ENCODE data around the gene EEF1B2. TPM values are rescaled to one million over a fixed set of nuclear protein-coding genes. Genes with fewer than 3 reads are reported as not detected.

The EEF1B2 gene
- total and polyA plus RNA-seq, 2 experiments from 2014 or later, result 305 to 673 TPM

DNA sequence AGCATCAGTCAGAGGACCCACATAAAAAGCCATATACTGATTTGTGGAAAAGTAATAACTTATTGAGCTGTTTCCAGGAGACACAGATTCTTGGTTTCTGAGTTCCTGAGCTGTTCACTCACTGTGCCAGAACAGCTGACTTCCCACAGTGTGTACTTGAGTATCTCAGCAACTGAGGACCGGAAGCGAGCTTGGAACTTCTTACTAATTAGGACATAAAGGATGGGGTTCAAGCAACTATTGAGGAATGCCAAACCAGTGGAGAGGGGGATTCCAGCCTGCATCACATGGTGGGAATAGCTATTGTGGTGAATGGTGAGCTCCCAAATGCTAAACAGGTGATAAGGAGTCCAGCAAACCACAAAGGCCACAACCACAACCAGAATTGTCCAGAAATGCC is 16.4 kb downstream of the EEF1B2 start:
- H3K27me3 Mint-ChIP-seq (ENCODE audit: insufficient read depth, low read depth, poor library complexity), result no peaks in the 10 kb centered on the region

More for the DNA sequence above, 16.4 kb downstream of the EEF1B2 start:
- Histone ChIP-seq H4K20me1 (replicated peaks; ENCODE audit: insufficient read depth) (no peaks in the 10 kb centered on the region), H3K4me2 (no peak overlapping the region), H3K27ac (ENCODE audit: low read depth) (no peak overlapping the region), H2AFZ (no peak overlapping the region), H3K4me3 (no peak overlapping the region), H3K36me3 (ENCODE audit: insufficient read depth) (no peaks in the 10 kb centered on the region), H3K79me2 (replicated peaks; ENCODE audit: insufficient read depth) (no peaks in the 10 kb centered on the region), H3F3A (replicated peaks; ENCODE audit: low read depth) (0 out of 2 replicates have a peak, but pooled peaks cover 4% of the 10 kb centered on the region), H3K4me1 (ENCODE audit: insufficient read depth) (no peaks in the 10 kb centered on the region), H3K9me2 (ENCODE audit: insufficient read depth) (0 out of 2 replicates have a peak, but pooled peaks cover 7% of the 10 kb centered on the region), H3K27me3 (ENCODE audit: insufficient read depth) (no peaks in the 10 kb centered on the region)
- Mint-ChIP-seq H3K27ac (no peak overlapping the region), H3K4me1 (no peaks in the 10 kb centered on the region), H3K36me3 (ENCODE audit: low read depth) (peaks cover 5% of the 10 kb centered on the region; the same call in 1 of the 3 replicates), H3K4me3 (no peak overlapping the region), H3K9me3 (peaks cover 12% of the 10 kb centered on the region; the same call in 2 of the 3 replicates)
- no peak for DNase-seq (ENCODE audit: low spot score)
- no peak for ATAC-seq
- TF ChIP-seq EZH2 (IDR thresholded peaks at IDR 0.05; ENCODE audit: low read depth, unreplicated experiment) (no peak), STAT1 (IDR thresholded peaks at IDR 0.05; ENCODE audit: unreplicated experiment) (no peak), ZNF331 (CRISPR knock-in tag; IDR thresholded peaks at IDR 0.05; ENCODE audit: low read depth) (no peak), ZNF462 (CRISPR knock-in tag; IDR thresholded peaks at IDR 0.05) (no peak), JUNB (IDR thresholded peaks at IDR 0.05; ENCODE audit: unreplicated experiment) (no peak), POLR2AphosphoS5 (IDR thresholded peaks at IDR 0.05; ENCODE audit: low read depth) (no peak), CTCF (conservative IDR thresholded peaks at IDR 0.05; ENCODE audit: low read depth in 2 of 2) (no peak), EZH2phosphoT487 (IDR thresholded peaks at IDR 0.05; ENCODE audit: unreplicated experiment) (no peak), ZNF114 (CRISPR knock-in tag; IDR thresholded peaks at IDR 0.05) (no peak), ETS1 (IDR thresholded peaks at IDR 0.05) (no peak), CREB1 (CRISPR knock-in tag; IDR thresholded peaks at IDR 0.05; ENCODE audit: low read depth) (no peak), NANOG (IDR thresholded peaks at IDR 0.05; ENCODE audit: borderline replicate concordance) (no peak)
- TF ChIP-seq, protein P1, sequence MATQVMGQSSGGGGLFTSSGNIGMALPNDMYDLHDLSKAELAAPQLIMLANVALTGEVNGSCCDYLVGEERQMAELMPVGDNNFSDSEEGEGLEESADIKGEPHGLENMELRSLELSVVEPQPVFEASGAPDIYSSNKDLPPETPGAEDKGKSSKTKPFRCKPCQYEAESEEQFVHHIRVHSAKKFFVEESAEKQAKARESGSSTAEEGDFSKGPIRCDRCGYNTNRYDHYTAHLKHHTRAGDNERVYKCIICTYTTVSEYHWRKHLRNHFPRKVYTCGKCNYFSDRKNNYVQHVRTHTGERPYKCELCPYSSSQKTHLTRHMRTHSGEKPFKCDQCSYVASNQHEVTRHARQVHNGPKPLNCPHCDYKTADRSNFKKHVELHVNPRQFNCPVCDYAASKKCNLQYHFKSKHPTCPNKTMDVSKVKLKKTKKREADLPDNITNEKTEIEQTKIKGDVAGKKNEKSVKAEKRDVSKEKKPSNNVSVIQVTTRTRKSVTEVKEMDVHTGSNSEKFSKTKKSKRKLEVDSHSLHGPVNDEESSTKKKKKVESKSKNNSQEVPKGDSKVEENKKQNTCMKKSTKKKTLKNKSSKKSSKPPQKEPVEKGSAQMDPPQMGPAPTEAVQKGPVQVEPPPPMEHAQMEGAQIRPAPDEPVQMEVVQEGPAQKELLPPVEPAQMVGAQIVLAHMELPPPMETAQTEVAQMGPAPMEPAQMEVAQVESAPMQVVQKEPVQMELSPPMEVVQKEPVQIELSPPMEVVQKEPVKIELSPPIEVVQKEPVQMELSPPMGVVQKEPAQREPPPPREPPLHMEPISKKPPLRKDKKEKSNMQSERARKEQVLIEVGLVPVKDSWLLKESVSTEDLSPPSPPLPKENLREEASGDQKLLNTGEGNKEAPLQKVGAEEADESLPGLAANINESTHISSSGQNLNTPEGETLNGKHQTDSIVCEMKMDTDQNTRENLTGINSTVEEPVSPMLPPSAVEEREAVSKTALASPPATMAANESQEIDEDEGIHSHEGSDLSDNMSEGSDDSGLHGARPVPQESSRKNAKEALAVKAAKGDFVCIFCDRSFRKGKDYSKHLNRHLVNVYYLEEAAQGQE (IDR thresholded peaks at IDR 0.05; ENCODE audit: unreplicated experiment), result no peak

Measured in GM23338 (cell line).